Rectal smooth muscle tissue (tissue), 1 donor: ENCODE data around the gene ARFGEF2.
A peak's percentile ranks its signal among the peaks of the same experiment; 100 is the strongest.

Experiments
- H3K27ac ChIP-seq: one replicate; pipeline ENCODE4 v1.7.0; 2013; ENCODE audit warnings: low read depth, low read length, inconsistent platforms
- H3K27me3 ChIP-seq: one replicate; pipeline ENCODE4 v1.7.0; 2013; ENCODE audit warnings: low read length; ENCODE audit not compliant: control insufficient read depth, insufficient read depth
- H3K36me3 ChIP-seq: one replicate; pipeline ENCODE4 v1.7.0; 2013; ENCODE audit warnings: low read length; ENCODE audit not compliant: control insufficient read depth, insufficient read depth
- H3K4me1 ChIP-seq: one replicate; pipeline ENCODE4 v1.7.0; 2013; ENCODE audit warnings: low read length; ENCODE audit not compliant: control insufficient read depth, insufficient read depth
- H3K4me3 ChIP-seq: one replicate; pipeline ENCODE4 v1.7.0; 2013; ENCODE audit warnings: low read length
- H3K9ac ChIP-seq: one replicate; pipeline ENCODE4 v1.7.0; 2013; ENCODE audit warnings: low read length

ARFGEF2 gene

GRCh38 chr20:48905297-48905647, 16.2 kb upstream of the ARFGEF2 start:
- no peaks in the 10 kb centered on the region for H3K27me3 ChIP-seq
- H3K36me3 ChIP-seq: no peaks in the 10 kb centered on the region
- H3K27ac ChIP-seq: no peak overlapping the region
- no peak overlapping the region for H3K9ac ChIP-seq
- no peaks in the 10 kb centered on the region for H3K4me1 ChIP-seq
- no peak overlapping the region for H3K4me3 ChIP-seq

DNA sequence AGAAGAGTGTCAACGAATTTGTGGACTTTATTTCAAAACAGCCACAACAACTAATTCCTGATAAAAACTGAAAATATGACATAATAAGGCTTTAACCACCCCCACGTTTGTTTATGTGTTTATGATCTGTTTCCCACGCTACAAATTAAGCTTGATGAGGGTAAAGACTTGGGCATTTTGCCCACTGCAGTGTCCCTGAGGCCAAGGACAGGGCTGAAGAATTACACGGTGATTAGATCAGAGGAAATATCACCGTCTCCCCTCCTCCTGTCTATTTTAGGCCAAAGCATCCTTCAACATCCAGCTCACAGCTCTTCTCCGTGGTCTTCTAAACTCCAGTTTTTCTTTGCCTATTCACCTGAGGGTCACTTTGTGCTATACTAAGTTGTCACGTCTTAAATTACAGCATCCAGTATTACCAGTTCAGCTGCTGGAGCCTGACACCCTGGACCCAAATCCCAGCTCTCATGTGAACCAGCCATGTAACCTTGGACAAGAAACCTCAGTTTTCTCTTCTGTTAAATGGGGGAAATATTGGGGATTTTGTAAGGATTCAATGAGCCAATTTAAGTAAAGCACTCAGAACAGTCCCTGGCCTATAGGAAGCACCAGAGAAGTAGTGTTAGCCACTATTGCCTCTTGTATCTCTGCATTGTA, 15.2 kb upstream of the ARFGEF2 start:
- H3K4me1 ChIP-seq: no peaks in the 10 kb centered on the region
- no peak overlapping the region for H3K27ac ChIP-seq
- no peaks in the 10 kb centered on the region for H3K27me3 ChIP-seq
- no peak overlapping the region for H3K9ac ChIP-seq
- no peak overlapping the region for H3K4me3 ChIP-seq
- H3K36me3 ChIP-seq: no peaks in the 10 kb centered on the region

DNA sequence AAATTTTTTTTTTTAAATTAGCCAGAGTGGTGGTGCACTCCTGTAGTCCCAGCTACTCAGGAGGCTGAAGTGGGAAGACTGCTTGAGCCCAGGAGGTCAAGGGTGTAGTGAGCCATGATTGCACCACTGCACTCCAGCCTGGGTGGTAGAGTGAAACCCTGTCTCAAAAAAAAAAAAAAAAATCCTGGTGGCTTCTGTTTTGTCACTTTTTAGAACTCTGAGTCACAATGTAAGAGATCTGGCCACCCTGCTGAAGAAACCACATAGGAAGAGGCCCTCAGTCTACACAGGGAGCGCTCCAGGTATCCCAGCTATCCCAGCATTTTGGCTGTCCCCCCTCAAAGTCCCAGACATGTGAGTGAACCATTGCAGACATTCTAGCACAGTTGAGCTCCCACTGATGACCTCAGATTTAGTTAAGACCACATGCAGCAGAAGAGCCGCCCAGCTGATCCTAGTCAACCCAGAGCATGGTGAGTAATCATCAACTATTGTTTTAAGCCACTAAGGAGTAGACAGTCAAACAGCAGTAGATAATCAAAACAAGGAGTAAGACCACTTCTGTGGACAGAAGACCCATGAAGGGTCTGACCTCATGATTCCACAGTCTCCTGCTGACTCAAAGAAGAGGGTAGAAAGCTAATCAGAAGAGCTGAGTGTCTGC, 12.7 kb upstream of the ARFGEF2 start:
- Histone ChIP-seq H3K27ac (no peak overlapping the region), H3K4me3 (no peak overlapping the region), H3K36me3 (no peaks in the 10 kb centered on the region), H3K27me3 (no peaks in the 10 kb centered on the region), H3K9ac (no peak overlapping the region), H3K4me1 (no peaks in the 10 kb centered on the region)

GRCh38 chr20:48909910-48910309, 11.6 kb upstream of the ARFGEF2 start:
- H3K4me3 ChIP-seq: no peak overlapping the region
- no peaks in the 10 kb centered on the region for H3K36me3 ChIP-seq
- H3K27me3 ChIP-seq: no peaks in the 10 kb centered on the region
- no peak overlapping the region for H3K27ac ChIP-seq
- no peak overlapping the region for H3K9ac ChIP-seq
- H3K4me1 ChIP-seq: no peaks in the 10 kb centered on the region

GRCh38 chr20:48910347-48910781, 11.1 kb upstream of the ARFGEF2 start:
- H3K36me3 ChIP-seq: no peaks in the 10 kb centered on the region
- H3K9ac ChIP-seq: no peak overlapping the region
- H3K4me1 ChIP-seq: no peaks in the 10 kb centered on the region
- no peak overlapping the region for H3K27ac ChIP-seq
- H3K27me3 ChIP-seq: no peaks in the 10 kb centered on the region
- H3K4me3 ChIP-seq: no peak overlapping the region

DNA sequence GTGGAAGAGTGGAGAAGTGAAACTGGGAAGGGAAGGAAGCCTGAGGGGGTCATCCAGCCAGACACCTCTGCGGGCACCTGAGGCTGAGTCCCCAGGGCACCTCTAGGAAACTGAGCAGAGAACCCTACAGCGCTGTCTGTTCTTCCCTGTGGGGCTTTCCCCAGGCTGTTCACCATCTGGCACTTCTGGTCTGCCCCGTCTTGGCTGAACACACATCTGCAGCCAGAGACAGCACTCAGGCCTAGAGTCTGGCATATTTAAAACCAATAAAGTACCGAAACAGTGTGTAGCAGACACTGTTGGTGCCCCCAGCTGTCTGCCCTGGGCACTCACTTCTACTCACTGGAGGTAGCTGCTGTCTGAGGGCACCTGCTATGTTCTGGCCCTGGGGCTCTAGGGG, 9.4 kb upstream of the ARFGEF2 start:
- Histone ChIP-seq H3K9ac (no peak overlapping the region), H3K27me3 (no peaks in the 10 kb centered on the region), H3K36me3 (no peaks in the 10 kb centered on the region), H3K4me3 (no peak overlapping the region), H3K4me1 (no peaks in the 10 kb centered on the region), H3K27ac (no peak overlapping the region)

DNA sequence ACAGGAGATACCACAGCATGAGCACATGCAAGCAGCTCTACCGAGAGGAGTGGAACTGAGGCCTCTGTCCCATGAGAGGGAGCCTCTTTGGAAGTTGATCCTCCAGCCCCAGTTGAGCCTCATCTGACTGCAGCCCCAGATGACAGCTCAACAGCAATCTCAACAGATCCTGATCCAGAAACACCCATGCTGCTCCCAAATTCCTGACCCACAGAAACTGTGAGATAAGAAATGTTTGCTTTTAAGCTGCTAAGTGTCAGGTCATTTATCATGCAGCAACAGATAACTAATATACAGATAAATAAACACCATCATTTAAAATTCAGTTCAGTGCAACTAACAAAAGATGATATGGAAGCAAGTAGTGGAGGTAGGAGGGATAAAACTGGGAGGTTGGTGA, 4.8 kb upstream of the ARFGEF2 start:
- H3K4me1 ChIP-seq: no peaks in the 10 kb centered on the region

GRCh38 chr20:48919336-48919881, 2.1 kb upstream of the ARFGEF2 start:
- Histone ChIP-seq H3K9ac (no peak overlapping the region), H3K36me3 (no peaks in the 10 kb centered on the region), H3K27ac (no peak overlapping the region), H3K4me1 (peaks cover 8% of the 10 kb centered on the region), H3K27me3 (no peaks in the 10 kb centered on the region), H3K4me3 (no peak overlapping the region)

More for the DNA sequence above, 4.8 kb upstream of the ARFGEF2 start:
- Histone ChIP-seq H3K4me3 (no peak overlapping the region), H3K27ac (no peak overlapping the region), H3K27me3 (no peaks in the 10 kb centered on the region), H3K9ac (no peak overlapping the region), H3K36me3 (no peaks in the 10 kb centered on the region)

- H3K4me1 ChIP-seq: peaks cover 8% of the 10 kb centered on the region
- no peaks in the 10 kb centered on the region for H3K36me3 ChIP-seq
- no peak overlapping the region for H3K27ac ChIP-seq
- no peak overlapping the region for H3K9ac ChIP-seq
- H3K27me3 ChIP-seq: no peaks in the 10 kb centered on the region
- no peak overlapping the region for H3K4me3 ChIP-seq
Measured at GRCh38 chr20:48919882-48920526, 1.5 kb upstream of the ARFGEF2 start.

- Histone ChIP-seq H3K27ac (peak overlapping the region; percentile 81), H3K27me3 (no peaks in the 10 kb centered on the region), H3K4me1 (peaks cover 8% of the 10 kb centered on the region), H3K4me3 (peak overlapping the region; percentile 75), H3K36me3 (no peaks in the 10 kb centered on the region), H3K9ac (peak overlapping the region; percentile 98)
Measured at GRCh38 chr20:48920527-48921167, 864 bp upstream of the ARFGEF2 start.

- no peaks in the 10 kb centered on the region for H3K36me3 ChIP-seq
- peak overlapping the region; percentile 81 for H3K27ac ChIP-seq
- peak overlapping the region; percentile 75 for H3K4me3 ChIP-seq
- no peaks in the 10 kb centered on the region for H3K27me3 ChIP-seq
- H3K9ac ChIP-seq: peak overlapping the region; percentile 98
- peaks cover 8% of the 10 kb centered on the region for H3K4me1 ChIP-seq
Measured at GRCh38 chr20:48921883-48922820, 641 bp downstream of the ARFGEF2 start.
